GM18502 (cell line): ENCODE measurements around the gene DIP2A.

Experiments used
- ATAC-seq: cut with Tn5 transposase; IDR thresholded peaks from one replicate; pipeline ENCODE4 v1.9.1; 2021; ENCODE audit warnings: mild to moderate bottlenecking; ENCODE audit not compliant: unreplicated experiment, poor library complexity

The DIP2A gene

GRCh38 chr21:46480466-46480865 is 21.8 kb downstream of the DIP2A start:
- ATAC-seq, result no peak

- no peak for ATAC-seq
These were observed 23.6 kb downstream of the DIP2A start for GRCh38 chr21:46482225-46482845.

- no peak for ATAC-seq
These were observed 24.1 kb downstream of the DIP2A start for GRCh38 chr21:46482846-46483231.

GRCh38 chr21:46483300-46484295 is 24.9 kb downstream of the DIP2A start:
- no peak for ATAC-seq

GRCh38 chr21:46486481-46487126 is 27.9 kb downstream of the DIP2A start:
- no peak for ATAC-seq

- no peak for ATAC-seq
These were observed 30.5 kb downstream of the DIP2A start for GRCh38 chr21:46489162-46489663.

- ATAC-seq, result no peak
These were observed 31.1 kb downstream of the DIP2A start for GRCh38 chr21:46489800-46490199.

GRCh38 chr21:46491553-46491952 is 32.9 kb downstream of the DIP2A start:
- no peak for ATAC-seq

- ATAC-seq, result no peak
These were observed 34.2 kb downstream of the DIP2A start for GRCh38 chr21:46492851-46493250.

GRCh38 chr21:46493828-46494227 is 35.1 kb downstream of the DIP2A start:
- no peak for ATAC-seq

- no peak for ATAC-seq
These were observed 39.8 kb downstream of the DIP2A start for GRCh38 chr21:46498335-46499050.

GRCh38 chr21:46500224-46500861 is 41.7 kb downstream of the DIP2A start:
- no peak for ATAC-seq

GRCh38 chr21:46503922-46504550 is 45.3 kb downstream of the DIP2A start:
- ATAC-seq, result peak; percentile 54

GRCh38 chr21:46504666-46505065 is 46.0 kb downstream of the DIP2A start:
- ATAC-seq, result peak; percentile 17

GRCh38 chr21:46507562-46507961 is 48.9 kb downstream of the DIP2A start:
- ATAC-seq, result no peak

- ATAC-seq, result no peak
These were observed 51.2 kb downstream of the DIP2A start for GRCh38 chr21:46509741-46510502.

GRCh38 chr21:46515109-46515508 is 56.4 kb downstream of the DIP2A start:
- no peak for ATAC-seq

GRCh38 chr21:46516068-46516467 is 57.4 kb downstream of the DIP2A start:
- ATAC-seq, result no peak

GRCh38 chr21:46517361-46517760 is 58.7 kb downstream of the DIP2A start:
- ATAC-seq, result no peak
